Left ventricle myocardium inferior (tissue), 1 donor: ENCODE data around the gene GEMIN8. TPM values are rescaled to one million over a fixed set of nuclear protein-coding genes. Genes with fewer than 3 reads are reported as not detected.

Source experiments
- DNase-seq: peaks from one replicate; pipeline ENCODE4 v3.0.0-alpha.2; 2020
- H3K27ac ChIP-seq: fragments of 200-600 bp; replicated peaks from 2 replicates; pipeline ENCODE4 v1.8.0; 2021
- H3K27me3 ChIP-seq: fragments of 200-600 bp; 2 replicates; pipeline ENCODE4 v1.8.0; 2021; ENCODE audit warnings: low read depth
- H3K36me3 ChIP-seq: fragments of 200-600 bp; 2 replicates; pipeline ENCODE4 v1.8.0; 2021
- H3K4me1 ChIP-seq: fragments of 200-600 bp; 2 replicates; pipeline ENCODE4 v1.8.0; 2021
- H3K4me3 ChIP-seq: fragments of 200-600 bp; 2 replicates; pipeline ENCODE4 v1.8.0; 2021; ENCODE audit warnings: mild to moderate bottlenecking, moderate library complexity
- H3K9me3 ChIP-seq: fragments of 200-600 bp; replicated peaks from 2 replicates; pipeline ENCODE4 v1.8.0; 2021
- intact Hi-C: fragments of 100-400 bp; cut with micrococcal nuclease; formaldehyde crosslinking; loops from one replicate; pipeline ENCODE4 v1.11.0; 2022
- total RNA-seq: library from RNA; stranded (reverse); fragmentation: NEBNext Ultra II Directional; extraction: Animal tissue kit (Norgen Biotek cat#: 25700); gene quantifications from one replicate; pipeline ENCODE4 v1.2.1, GENCODE V29; 2021
- TF ChIP-seq, protein P1 (sequence below): fragments of 200-600 bp; IDR thresholded peaks from 2 replicates; pipeline ENCODE4 v1.8.0; 2021; ENCODE audit warnings: antibody characterized with exemption, mild to moderate bottlenecking, borderline replicate concordance
- donor health status: DM: no; HTN: yes; CAD: no; lungs with severe emphysema.

The GEMIN8 gene
- total RNA-seq, 1 donor from 2014 or later, result 12.6 TPM

DNA sequence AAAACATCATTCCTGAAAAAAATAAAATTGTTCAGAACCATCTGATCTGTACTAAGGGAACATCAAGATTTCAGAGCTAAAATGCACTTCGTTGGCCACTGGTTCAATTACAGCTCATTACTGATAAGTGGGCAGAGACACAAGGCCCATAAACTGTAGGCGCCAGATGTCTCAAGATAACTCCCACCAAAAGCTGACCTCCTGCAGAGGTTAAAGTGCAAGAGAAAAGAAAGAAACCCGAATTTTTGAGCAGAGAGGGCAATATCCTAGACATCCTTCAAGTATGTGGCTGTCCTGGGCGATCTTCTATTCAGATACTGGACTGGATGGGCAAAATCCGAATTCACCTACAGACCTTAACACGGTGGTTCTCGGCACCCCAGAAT lies 660 bp downstream of the GEMIN8 start:
- Histone ChIP-seq H3K27me3 (no peaks in the 10 kb centered on the region), H3K27ac (peak overlapping the region; percentile 91), H3K4me1 (peaks cover 34% of the 10 kb centered on the region), H3K9me3 (no peaks in the 10 kb centered on the region), H3K36me3 (no peaks in the 10 kb centered on the region), H3K4me3 (peak overlapping the region; percentile 79)
- DNase-seq, result no peak
- intact Hi-C loops, result no loop called here
- TF ChIP-seq, protein P1, sequence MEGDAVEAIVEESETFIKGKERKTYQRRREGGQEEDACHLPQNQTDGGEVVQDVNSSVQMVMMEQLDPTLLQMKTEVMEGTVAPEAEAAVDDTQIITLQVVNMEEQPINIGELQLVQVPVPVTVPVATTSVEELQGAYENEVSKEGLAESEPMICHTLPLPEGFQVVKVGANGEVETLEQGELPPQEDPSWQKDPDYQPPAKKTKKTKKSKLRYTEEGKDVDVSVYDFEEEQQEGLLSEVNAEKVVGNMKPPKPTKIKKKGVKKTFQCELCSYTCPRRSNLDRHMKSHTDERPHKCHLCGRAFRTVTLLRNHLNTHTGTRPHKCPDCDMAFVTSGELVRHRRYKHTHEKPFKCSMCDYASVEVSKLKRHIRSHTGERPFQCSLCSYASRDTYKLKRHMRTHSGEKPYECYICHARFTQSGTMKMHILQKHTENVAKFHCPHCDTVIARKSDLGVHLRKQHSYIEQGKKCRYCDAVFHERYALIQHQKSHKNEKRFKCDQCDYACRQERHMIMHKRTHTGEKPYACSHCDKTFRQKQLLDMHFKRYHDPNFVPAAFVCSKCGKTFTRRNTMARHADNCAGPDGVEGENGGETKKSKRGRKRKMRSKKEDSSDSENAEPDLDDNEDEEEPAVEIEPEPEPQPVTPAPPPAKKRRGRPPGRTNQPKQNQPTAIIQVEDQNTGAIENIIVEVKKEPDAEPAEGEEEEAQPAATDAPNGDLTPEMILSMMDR, result no peak

DNA sequence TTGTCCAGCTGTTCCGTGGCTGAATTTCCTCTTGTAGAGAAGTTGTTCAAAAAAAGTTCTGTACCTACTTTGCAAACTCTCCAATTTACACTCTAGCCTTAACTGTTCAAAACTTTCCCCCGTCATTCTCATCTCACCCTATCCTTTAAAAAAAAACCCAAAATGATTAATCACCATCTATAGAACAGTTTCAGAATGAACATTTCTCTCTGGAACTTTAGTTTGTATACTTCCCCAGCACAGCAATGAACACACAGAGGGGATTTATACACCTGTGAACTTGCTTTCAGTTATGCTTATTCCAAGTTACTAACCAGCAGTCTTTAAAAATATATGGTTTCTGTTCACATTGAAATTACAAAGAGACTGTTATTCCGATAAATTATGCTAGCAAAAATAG lies 1.2 kb downstream of the GEMIN8 start:
- no peaks in the 10 kb centered on the region for H3K27me3 ChIP-seq
- H3K4me3 ChIP-seq, result peak overlapping the region; percentile 79
- DNase-seq, result no peak
- intact Hi-C loops, result no loop called here
- H3K9me3 ChIP-seq, result no peaks in the 10 kb centered on the region
- no peaks in the 10 kb centered on the region for H3K36me3 ChIP-seq
- H3K27ac ChIP-seq, result peak overlapping the region; percentile 91
- TF ChIP-seq, protein P1, result no peak
- H3K4me1 ChIP-seq, result peaks cover 34% of the 10 kb centered on the region

DNA sequence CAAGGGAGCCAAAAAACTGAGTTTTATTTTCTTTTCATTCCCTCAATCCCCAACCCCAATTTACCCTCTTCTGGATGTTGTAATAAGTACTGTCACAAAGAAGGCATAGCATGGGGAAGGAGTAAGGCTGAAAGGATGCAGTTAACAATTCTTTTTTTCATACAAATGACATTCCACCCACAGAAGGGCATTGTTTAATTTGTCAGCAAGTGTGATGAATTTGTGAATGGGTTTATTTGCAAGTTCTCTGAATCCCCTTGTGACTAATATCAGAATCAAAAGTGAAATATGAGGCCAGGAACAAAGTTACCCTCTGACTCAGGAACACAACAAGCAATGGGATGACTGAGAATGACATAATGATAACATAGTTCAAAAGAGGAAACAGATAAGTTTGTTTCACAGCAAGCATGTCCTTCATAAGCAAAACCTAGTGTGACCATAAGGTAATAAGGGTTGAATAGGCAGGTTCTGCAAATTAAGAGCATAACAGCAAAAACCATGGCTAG lies 2.1 kb downstream of the GEMIN8 start:
- intact Hi-C loops, result no loop called here
- DNase-seq, result no peak
- no peaks in the 10 kb centered on the region for H3K9me3 ChIP-seq
- peaks cover 34% of the 10 kb centered on the region for H3K4me1 ChIP-seq
- no peaks in the 10 kb centered on the region for H3K27me3 ChIP-seq
- TF ChIP-seq, protein P1, result no peak
- H3K4me3 ChIP-seq, result no peak overlapping the region
- peak overlapping the region; percentile 91 for H3K27ac ChIP-seq
- no peaks in the 10 kb centered on the region for H3K36me3 ChIP-seq

DNA sequence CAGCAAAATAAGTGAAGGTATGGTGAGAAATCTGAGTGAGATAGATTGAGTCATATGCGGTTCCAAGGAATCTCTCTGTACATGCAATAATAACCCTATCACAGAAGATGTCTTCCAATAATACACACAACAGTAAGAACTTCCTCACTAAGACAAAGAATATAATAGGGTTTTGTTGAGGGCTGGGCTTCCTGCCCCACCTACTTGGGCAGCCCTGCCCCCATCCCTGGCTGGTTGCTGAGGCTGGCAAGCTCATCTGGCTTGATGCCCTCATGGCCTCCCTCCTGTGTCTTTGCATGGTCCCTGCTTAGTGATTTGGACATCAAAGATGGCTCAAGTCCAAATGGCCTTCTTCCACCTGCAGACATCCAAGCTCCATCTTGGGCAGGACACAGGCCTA lies 2.7 kb downstream of the GEMIN8 start:
- peak; percentile 14 for DNase-seq

DNA sequence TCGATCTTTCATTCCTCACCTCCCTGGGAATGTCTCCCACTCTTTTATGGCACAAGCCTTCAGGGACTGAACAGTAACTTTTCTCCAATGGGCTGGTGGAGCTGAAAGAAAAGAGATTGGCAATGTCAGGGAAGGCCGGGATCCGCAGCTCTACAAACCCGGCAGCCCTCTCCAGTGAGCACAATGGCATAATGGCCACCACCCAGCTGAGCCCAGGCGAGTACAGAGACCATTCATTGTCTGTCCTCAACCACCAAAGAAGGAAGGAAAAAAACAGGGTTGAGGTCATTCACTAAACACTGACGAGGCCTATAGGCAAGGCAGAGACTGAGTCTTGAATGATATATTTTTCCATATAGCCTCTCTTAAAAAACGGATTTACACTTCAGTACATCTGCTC lies 3.6 kb downstream of the GEMIN8 start:
- TF ChIP-seq, protein P1, result no peak
- Histone ChIP-seq H3K27me3 (no peaks in the 10 kb centered on the region), H3K9me3 (peaks cover 3% of the 10 kb centered on the region), H3K4me1 (peaks cover 34% of the 10 kb centered on the region), H3K4me3 (no peak overlapping the region), H3K27ac (no peak overlapping the region), H3K36me3 (no peaks in the 10 kb centered on the region)
- intact Hi-C loops, result no loop called here
- no peak for DNase-seq

More for the DNA sequence above, 2.7 kb downstream of the GEMIN8 start:
- intact Hi-C loops, result no loop called here
- Histone ChIP-seq H3K36me3 (no peaks in the 10 kb centered on the region), H3K4me1 (peaks cover 34% of the 10 kb centered on the region), H3K27ac (peak overlapping the region; percentile 28), H3K4me3 (no peak overlapping the region), H3K9me3 (peaks cover 3% of the 10 kb centered on the region), H3K27me3 (no peaks in the 10 kb centered on the region)
- TF ChIP-seq, protein P1, result no peak
